Sigmoid colon (tissue), 7 donors: ENCODE measurements around the gene STK24. TPM values are rescaled to one million over a fixed set of nuclear protein-coding genes. Genes with fewer than 3 reads are reported as not detected.
A peak's percentile ranks its signal among the peaks of the same experiment; 100 is the strongest.
"Not testable (repeated sequence)": the region's sequence is repeated elsewhere in the genome, so short reads cannot be mapped to it uniquely, and the experiment has no call there.

Experiments
- DNase-seq: peaks from one replicate; pipeline ENCODE4 v3.0.0-alpha.2; 2019
- H3K27ac ChIP-seq, 4 donors: fragments of 200-600 bp; sonication (generic); one replicate each; pipeline ENCODE4 v1.5.1; 2016 to 2019; ENCODE audit warnings: mild to moderate bottlenecking in 1 of 4
- H3K27me3 ChIP-seq, 3 donors: fragments of 200-600 bp; sonication (generic); one replicate each; pipeline ENCODE4 v1.5.1; 2019; ENCODE audit warnings: mild to moderate bottlenecking in 1 of 3
- H3K36me3 ChIP-seq, 4 donors: fragments of 200-600 bp; sonication (generic); one replicate each; pipeline ENCODE4 v1.5.1; 2016 to 2019
- H3K4me1 ChIP-seq, 4 donors: fragments of 200-600 bp; sonication (generic); one replicate each; pipeline ENCODE4 v1.5.1; 2017 to 2019
- H3K4me3 ChIP-seq, 4 donors: fragments of 200-600 bp; sonication (generic); one replicate each; pipeline ENCODE4 v1.5.1; 2017 to 2019; ENCODE audit warnings: mild to moderate bottlenecking in 2 of 4, moderate library complexity in 1 of 4
- H3K9me3 ChIP-seq, 4 donors: fragments of 200-600 bp in 3 of 4; sonication (generic) in 3 of 4; one replicate each; pipeline versions ENCODE4 v1.5.1 to v1.6.1; 2013 to 2019
- CTCF ChIP-seq, 4 experiments: fragments of 450-650 bp in 3 of 4; fragments of 200-600 bp in 1 of 4; IDR thresholded peaks; one replicate each; pipeline ENCODE4 v1.5.1; 2016 to 2019; ENCODE audit warnings: antibody characterized with exemption in 4 of 4, mild to moderate bottlenecking in 3 of 4, moderate library complexity in 2 of 4
- EP300 ChIP-seq, 4 donors: sonication (generic); formaldehyde crosslinking; IDR thresholded peaks; one replicate each; pipeline ENCODE4 v1.6.1; 2017; ENCODE audit warnings: antibody characterized with exemption in 4 of 4
- POLR2A ChIP-seq, 2 donors: fragments of 450-650 bp; IDR thresholded peaks; one replicate each; pipeline ENCODE4 v1.6.1; 2016; ENCODE audit warnings: antibody characterized with exemption in 2 of 2, mild to moderate bottlenecking in 2 of 2, moderate library complexity in 2 of 2
- POLR2AphosphoS5 ChIP-seq, 4 donors: sonication (generic); formaldehyde crosslinking; IDR thresholded peaks; one replicate each; pipeline ENCODE4 v1.6.1; 2017; ENCODE audit warnings: antibody characterized with exemption in 4 of 4
- WGBS, 2 donors: extraction: QIAGEN DNeasy Blood & Tissue Kit; methylation state at CpG; one replicate each; pipeline ENCODE4 v1.1.7; 2013; 5-methylcytosine and 5-hydroxymethylcytosine counted together
- intact Hi-C: fragments of 100-400 bp; cut with DNase I; formaldehyde crosslinking; loops from one replicate; pipeline ENCODE4 v1.15.1; 2023
- polyA plus RNA-seq, 3 donors: library from polyadenylated mRNA; stranded (reverse); fragments of 200-250 nt; gene quantifications; one replicate each; pipeline ENCODE4 v1.2.3, GENCODE V29; 2013
- total RNA-seq, 4 donors: library from RNA; depleted of rRNA; stranded (reverse); fragments of >200 nt; gene quantifications; one replicate each; pipeline ENCODE4 v1.1.0, GENCODE V29; 2016
- donor health status: healthy with polysubstance abuse.
- donor health status: Bipolar disorder and iron deficiency.
- donor health status: healthy.

Gene STK24
- total and polyA plus RNA-seq, 7 donors, result 59.7 to 200 (median 78.9) TPM

- DNase-seq, result peak; percentile 82
- intact Hi-C loops, result loop anchor here (2.0 to 5.0 kb wide), 5 partner anchors 76 to 626 kb away; partner anchors contain the start of genes FARP1 and UBAC2
- Histone ChIP-seq H3K36me3 (no peaks in the 10 kb centered on the region), H3K27me3 (no peaks in the 10 kb centered on the region), H3K9me3 (no peaks in the 10 kb centered on the region), H3K4me3 (peak overlapping the region; percentile 88 to 99 (median 92)), H3K4me1 (peaks cover 0 to 50% (median 46%) of the 10 kb centered on the region in 4 donors), H3K27ac (peak overlapping the region; percentile 98 to 100 (median 99))
- TF ChIP-seq POLR2A (IDR thresholded peaks at IDR 0.05), result no peak
- TF ChIP-seq POLR2AphosphoS5 (IDR thresholded peaks at IDR 0.05), result peak in 3 of 4 donors; percentile 17 to 33 (median 24)
- 0 to 1% methylated on average over 98 of the region's 98 CpGs for whole genome bisulfite sequencing, 2 donors
Measured at GRCh38 chr13:98576200-98576945, 534 bp downstream of the STK24 start.

GRCh38 chr13:98575904-98576199 lies 1.1 kb downstream of the STK24 start:
- Histone ChIP-seq H3K27ac (peak overlapping the region; percentile 98 to 100 (median 99)), H3K9me3 (no peaks in the 10 kb centered on the region), H3K36me3 (no peaks in the 10 kb centered on the region), H3K27me3 (no peaks in the 10 kb centered on the region), H3K4me3 (peak overlapping the region; percentile 88 to 99 (median 92)), H3K4me1 (peaks cover 0 to 52% (median 50%) of the 10 kb centered on the region in 4 donors)
- 0% methylated on average over 15 of the region's 15 CpGs for WGBS, 2 donors
- intact Hi-C loops, result loop anchor here (2.0 to 5.0 kb wide), 5 partner anchors 76 to 626 kb away; partner anchors contain the start of genes FARP1 and UBAC2
- TF ChIP-seq EP300 (IDR thresholded peaks at IDR 0.05) (no peak), CTCF (IDR thresholded peaks at IDR 0.05) (no peak), POLR2AphosphoS5 (IDR thresholded peaks at IDR 0.05) (no peak), POLR2A (IDR thresholded peaks at IDR 0.05) (no peak)
- no peak for DNase-seq

- Histone ChIP-seq H3K4me1 (peaks cover 0 to 58% (median 55%) of the 10 kb centered on the region in 4 donors), H3K27ac (peak overlapping the region; percentile 98 to 100 (median 99)), H3K4me3 (peak overlapping the region; percentile 88 to 99 (median 92)), H3K36me3 (no peaks in the 10 kb centered on the region), H3K9me3 (no peaks in the 10 kb centered on the region), H3K27me3 (no peaks in the 10 kb centered on the region)
- no peak for DNase-seq
- intact Hi-C loops, result loop anchor here (5.0 kb wide), 3 partner anchors 77 to 627 kb away; partner anchors contain the start of gene UBAC2
- 18 to 20% methylated on average over 12 of the region's 12 CpGs for WGBS, 2 donors
- no peak for TF ChIP-seq POLR2AphosphoS5 (IDR thresholded peaks at IDR 0.05)
- TF ChIP-seq EP300 (IDR thresholded peaks at IDR 0.05), result no peak
- TF ChIP-seq POLR2A (IDR thresholded peaks at IDR 0.05), result no peak
- TF ChIP-seq CTCF (IDR thresholded peaks at IDR 0.05), result no peak
Measured at GRCh38 chr13:98575009-98575903, 1.7 kb downstream of the STK24 start.

- no peak for DNase-seq
- H3K9me3 ChIP-seq, result no peaks in the 10 kb centered on the region
- H3K4me1 ChIP-seq, result peaks cover 0 to 66% (median 53%) of the 10 kb centered on the region in 4 donors
- peak in 2 of 4 donors; percentile 5 to 7 for TF ChIP-seq POLR2AphosphoS5 (IDR thresholded peaks at IDR 0.05)
- TF ChIP-seq EP300 (IDR thresholded peaks at IDR 0.05), result no peak
- no peak overlapping the region for H3K4me3 ChIP-seq
- WGBS, 2 donors, result 32 to 55% methylated on average over 11 of the region's 11 CpGs
- H3K27me3 ChIP-seq, result no peaks in the 10 kb centered on the region
- no peaks in the 10 kb centered on the region for H3K36me3 ChIP-seq
- H3K27ac ChIP-seq, result peak overlapping the region; percentile 57 to 98 (median 63)
- intact Hi-C loops, result no loop called here
Measured at GRCh38 chr13:98571955-98572662, 4.8 kb downstream of the STK24 start.

DNA sequence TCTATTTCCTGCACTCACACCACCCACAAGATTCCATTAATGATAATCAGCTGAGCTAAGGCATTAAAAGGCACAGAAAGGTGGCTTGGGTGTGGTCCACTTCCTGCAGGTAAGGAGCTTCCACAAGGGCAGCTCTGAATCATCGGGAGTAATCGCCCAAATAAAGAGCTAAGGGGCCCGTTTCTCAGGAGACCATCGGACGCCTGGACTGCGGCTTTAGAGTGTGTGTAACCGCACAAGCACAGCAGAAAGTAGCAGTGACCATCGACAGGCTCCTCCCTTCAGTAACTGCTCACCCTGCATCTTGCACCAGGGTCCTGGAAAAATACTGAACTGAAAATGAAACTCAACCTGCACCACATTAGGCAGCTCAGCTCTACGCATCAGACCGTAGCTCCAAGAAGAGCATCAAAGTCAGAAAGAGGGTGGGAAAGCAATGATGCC lies 6.0 kb downstream of the STK24 start:
- Histone ChIP-seq H3K4me1 (peaks cover 0 to 78% (median 64%) of the 10 kb centered on the region in 4 donors), H3K9me3 (no peaks in the 10 kb centered on the region), H3K4me3 (peak overlapping the region in 2 of 4 donors; percentile 3 to 23), H3K27ac (peak overlapping the region; percentile 57 to 98 (median 63)), H3K36me3 (no peaks in the 10 kb centered on the region), H3K27me3 (no peaks in the 10 kb centered on the region)
- no peak for DNase-seq
- WGBS, 2 donors, result 7 to 32% methylated on average over 10 of the region's 10 CpGs
- intact Hi-C loops, result no loop called here
- peak in 1 of 4 donors; percentile 36 for TF ChIP-seq POLR2AphosphoS5 (IDR thresholded peaks at IDR 0.05)
- no peak for TF ChIP-seq EP300 (IDR thresholded peaks at IDR 0.05)

DNA sequence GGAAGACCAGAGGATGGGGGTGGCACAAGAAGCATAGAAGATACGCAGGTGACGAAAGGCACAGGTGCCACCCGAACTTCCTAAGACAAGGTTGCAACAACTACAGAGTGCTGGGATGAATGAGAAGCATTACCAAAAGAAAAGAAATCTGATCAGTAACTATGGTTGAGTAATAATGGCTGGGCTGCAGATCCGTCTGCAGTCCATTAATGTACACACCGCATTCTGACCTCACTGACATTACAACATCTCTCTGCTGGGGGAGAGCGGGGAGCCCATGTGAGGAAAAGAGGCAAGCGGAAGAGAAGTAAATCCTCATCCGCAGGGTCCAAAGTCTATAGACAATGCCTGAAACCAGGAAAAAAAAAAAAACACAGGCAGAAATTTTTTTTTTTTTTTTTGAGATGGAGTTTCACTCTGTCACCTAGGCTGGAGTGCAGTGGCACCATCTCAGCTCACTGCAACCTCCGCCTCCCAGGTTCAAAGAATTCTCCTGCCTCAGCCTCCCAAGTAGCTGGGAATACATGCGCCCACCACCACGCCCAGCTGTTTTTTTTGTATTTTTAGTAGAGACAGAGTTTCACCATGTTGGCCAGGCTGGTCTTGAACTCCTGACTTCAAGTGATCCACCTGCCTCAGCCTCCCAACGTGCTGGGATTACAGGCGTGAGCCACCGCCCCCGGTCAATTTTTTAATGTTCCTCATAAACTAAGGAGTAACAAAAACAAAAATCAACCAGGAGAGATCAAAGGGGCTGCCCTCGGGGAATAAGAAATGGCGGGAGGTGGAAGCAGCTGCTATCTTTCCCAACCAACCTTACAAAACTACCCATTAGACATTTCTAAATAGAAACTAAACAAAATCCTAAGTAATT lies 7.2 kb downstream of the STK24 start:
- WGBS, 2 donors, result 28 to 67% methylated on average over 17 of the region's 17 CpGs
- H3K9me3 ChIP-seq, H3K27me3 ChIP-seq, H3K36me3 ChIP-seq, intact Hi-C loops, DNase-seq, H3K4me3 ChIP-seq: not testable (repeated sequence)
- H3K27ac ChIP-seq, result peak overlapping the region; percentile 57 to 98 (median 63)
- H3K4me1 ChIP-seq, result peaks cover 0 to 84% (median 71%) of the 10 kb centered on the region in 4 donors
